ENCODE data around the gene DPP3.

Gene DPP3

GRCh38 chr11:66454247-66454646 lies 26.0 kb upstream of the DPP3 start:
- TF ChIP-seq YY1 (IDR thresholded peaks at IDR 0.05; ENCODE audit: low read depth): no peak
- TF ChIP-seq TAF1 (IDR thresholded peaks at IDR 0.05; ENCODE audit: low read depth): no peak
- no peak for TF ChIP-seq EGR1 (IDR thresholded peaks at IDR 0.05)
- TF ChIP-seq TCF12 (IDR thresholded peaks at IDR 0.05; ENCODE audit: low read depth): no peak
- TF ChIP-seq MAX (IDR thresholded peaks at IDR 0.05): no peak
- TF ChIP-seq NFIC (IDR thresholded peaks at IDR 0.05): no peak
- TF ChIP-seq REST (IDR thresholded peaks at IDR 0.05; ENCODE audit: low read depth): no peak
- TF ChIP-seq FOXM1 (IDR thresholded peaks at IDR 0.05; ENCODE audit: borderline replicate concordance, low read depth): no peak
- TF ChIP-seq USF1 (IDR thresholded peaks at IDR 0.05): no peak
- TF ChIP-seq TEAD4 (IDR thresholded peaks at IDR 0.05): no peak
- TF ChIP-seq RAD21 (IDR thresholded peaks at IDR 0.05; ENCODE audit: low read depth): no peak
- no peak for TF ChIP-seq CREB1 (IDR thresholded peaks at IDR 0.05; ENCODE audit: low read depth)
- no peak for TF ChIP-seq CEBPB (IDR thresholded peaks at IDR 0.05)

GRCh38 chr11:66454828-66455227 lies 25.4 kb upstream of the DPP3 start:
- TF ChIP-seq TCF12 (IDR thresholded peaks at IDR 0.05; ENCODE audit: low read depth) (no peak), USF1 (IDR thresholded peaks at IDR 0.05) (no peak), ZBTB7A (IDR thresholded peaks at IDR 0.05; ENCODE audit: low read depth) (no peak), CREB1 (IDR thresholded peaks at IDR 0.05; ENCODE audit: low read depth) (no peak), RAD21 (IDR thresholded peaks at IDR 0.05; ENCODE audit: low read depth) (no peak), NFIC (IDR thresholded peaks at IDR 0.05) (no peak), EP300 (IDR thresholded peaks at IDR 0.05; ENCODE audit: borderline replicate concordance) (no peak), EGR1 (IDR thresholded peaks at IDR 0.05) (no peak), TAF1 (IDR thresholded peaks at IDR 0.05; ENCODE audit: low read depth) (no peak), YY1 (IDR thresholded peaks at IDR 0.05; ENCODE audit: low read depth) (no peak), REST (IDR thresholded peaks at IDR 0.05; ENCODE audit: low read depth) (no peak)

- no peak for TF ChIP-seq ZBTB7A (IDR thresholded peaks at IDR 0.05; ENCODE audit: low read depth)
- no peak for TF ChIP-seq NFIC (IDR thresholded peaks at IDR 0.05)
- TF ChIP-seq YY1 (IDR thresholded peaks at IDR 0.05; ENCODE audit: low read depth): no peak
- TF ChIP-seq EP300 (IDR thresholded peaks at IDR 0.05; ENCODE audit: borderline replicate concordance): no peak
- no peak for TF ChIP-seq CEBPB (IDR thresholded peaks at IDR 0.05)
- no peak for TF ChIP-seq TCF12 (IDR thresholded peaks at IDR 0.05; ENCODE audit: low read depth)
- no peak for TF ChIP-seq CREB1 (IDR thresholded peaks at IDR 0.05; ENCODE audit: low read depth)
- no peak for TF ChIP-seq RAD21 (IDR thresholded peaks at IDR 0.05; ENCODE audit: low read depth)
- TF ChIP-seq FOXM1 (IDR thresholded peaks at IDR 0.05; ENCODE audit: borderline replicate concordance, low read depth): no peak
Measured at GRCh38 chr11:66457826-66458225, 22.4 kb upstream of the DPP3 start.

GRCh38 chr11:66459138-66459778 lies 21.0 kb upstream of the DPP3 start:
- TF ChIP-seq EP300 (IDR thresholded peaks at IDR 0.05; ENCODE audit: borderline replicate concordance) (no peak), USF1 (IDR thresholded peaks at IDR 0.05) (no peak), EGR1 (IDR thresholded peaks at IDR 0.05) (no peak), TEAD4 (IDR thresholded peaks at IDR 0.05) (no peak), CEBPB (IDR thresholded peaks at IDR 0.05) (no peak), NFIC (IDR thresholded peaks at IDR 0.05) (no peak), TCF12 (IDR thresholded peaks at IDR 0.05; ENCODE audit: low read depth) (no peak), FOXM1 (IDR thresholded peaks at IDR 0.05; ENCODE audit: borderline replicate concordance, low read depth) (no peak), ZBTB7A (IDR thresholded peaks at IDR 0.05; ENCODE audit: low read depth) (no peak), RAD21 (IDR thresholded peaks at IDR 0.05; ENCODE audit: low read depth) (no peak), REST (IDR thresholded peaks at IDR 0.05; ENCODE audit: low read depth) (no peak), CREB1 (IDR thresholded peaks at IDR 0.05; ENCODE audit: low read depth) (no peak)
